ENCODE measurements around the gene ELP4.
"Not testable (repeated sequence)": the region's sequence is repeated elsewhere in the genome, so short reads cannot be mapped to it uniquely, and the experiment has no call there.

The ELP4 gene

GRCh38 chr11:31509429-31510345, at the start of gene ELP4, which contains the start of gene IMMP1L:
Gene ELP4 (plus strand): TSS chr11:31509767. CDS start chr11:31509785, 18 bp downstream.
Gene IMMP1L (minus strand): TSS chr11:31509622. CDS start chr11:31463276, 46,346 bp downstream.
- Mint-ChIP-seq H3K4me1 (peaks cover 31% of the 10 kb centered on the region), H3K36me3 (peaks cover 7% of the 10 kb centered on the region), H3K27ac (peak within 1 kb of the TSS; percentile 89), H3K27me3 (no peaks in the 10 kb centered on the region), H3K9me3 (no peaks in the 10 kb centered on the region), H3K4me3 (peak within 1 kb of the TSS; percentile 92)
- DNase-seq, result peak; percentile 97
- CTCF ChIA-PET, result no interaction called here

- Mint-ChIP-seq H3K36me3 (peaks cover 10% of the 10 kb centered on the region), H3K9me3 (peaks cover 10% of the 10 kb centered on the region), H3K4me3 (no peak overlapping the region), H3K27ac (no peak overlapping the region), H3K4me1 (no peaks in the 10 kb centered on the region), H3K27me3 (no peaks in the 10 kb centered on the region)
- CTCF ChIA-PET, result interaction anchor here (0.6 kb wide), 1 partner anchor 56 kb away, joined by 4 read pairs; no protein-coding TSS in a partner anchor
- no peak for DNase-seq
Observed at GRCh38 chr11:31464436-31464835, 45.1 kb upstream of the ELP4 start.

GRCh38 chr11:31474083-31474482, 35.5 kb upstream of the ELP4 start:
- Mint-ChIP-seq H3K4me3 (no peak overlapping the region), H3K27me3 (no peaks in the 10 kb centered on the region), H3K27ac (no peak overlapping the region), H3K9me3 (no peaks in the 10 kb centered on the region), H3K4me1 (no peaks in the 10 kb centered on the region), H3K36me3 (peaks cover 5% of the 10 kb centered on the region)
- DNase-seq, result no peak
- CTCF ChIA-PET, result no interaction called here

GRCh38 chr11:31477528-31478222, 31.9 kb upstream of the ELP4 start:
- no peaks in the 10 kb centered on the region for H3K27me3 Mint-ChIP-seq
- CTCF ChIA-PET, result interaction anchor here (0.7 kb wide), 2 partner anchors 8 to 529 kb away, joined by 3 to 4 read pairs; no protein-coding TSS in a partner anchor
- no peak for DNase-seq
- H3K36me3 Mint-ChIP-seq, result peaks cover 5% of the 10 kb centered on the region
- no peaks in the 10 kb centered on the region for H3K4me1 Mint-ChIP-seq
- H3K27ac Mint-ChIP-seq, result no peak overlapping the region
- no peaks in the 10 kb centered on the region for H3K9me3 Mint-ChIP-seq
- no peak overlapping the region for H3K4me3 Mint-ChIP-seq

GRCh38 chr11:31478223-31478590, 31.4 kb upstream of the ELP4 start:
- Mint-ChIP-seq H3K27ac (no peak overlapping the region), H3K36me3 (peaks cover 5% of the 10 kb centered on the region), H3K4me1 (no peaks in the 10 kb centered on the region), H3K27me3 (no peaks in the 10 kb centered on the region), H3K9me3 (no peaks in the 10 kb centered on the region), H3K4me3 (no peak overlapping the region)
- CTCF ChIA-PET, result interaction anchor here (0.5 to 0.7 kb wide), 2 partner anchors 44 to 529 kb away, joined by 4 read pairs; no protein-coding TSS in a partner anchor
- DNase-seq, result no peak

- CTCF ChIA-PET, result interaction anchor here (0.5 to 0.6 kb wide), 2 partner anchors 43 to 293 kb away, joined by 4 read pairs; no protein-coding TSS in a partner anchor
- Mint-ChIP-seq H3K9me3 (no peaks in the 10 kb centered on the region), H3K27me3 (no peaks in the 10 kb centered on the region), H3K36me3 (peaks cover 1% of the 10 kb centered on the region), H3K4me1 (no peaks in the 10 kb centered on the region), H3K27ac (no peak overlapping the region), H3K4me3 (no peak overlapping the region)
- no peak for DNase-seq
Observed at GRCh38 chr11:31479066-31479465, 30.5 kb upstream of the ELP4 start.

GRCh38 chr11:31480930-31481329, 28.6 kb upstream of the ELP4 start:
- H3K4me1 Mint-ChIP-seq, result no peaks in the 10 kb centered on the region
- H3K9me3 Mint-ChIP-seq, result no peaks in the 10 kb centered on the region
- H3K36me3 Mint-ChIP-seq, result no peaks in the 10 kb centered on the region
- no peak overlapping the region for H3K4me3 Mint-ChIP-seq
- no peaks in the 10 kb centered on the region for H3K27me3 Mint-ChIP-seq
- H3K27ac Mint-ChIP-seq, result no peak overlapping the region
- CTCF ChIA-PET, result no interaction called here
- DNase-seq, result no peak

GRCh38 chr11:31484497-31484896, 25.1 kb upstream of the ELP4 start:
- no peak for DNase-seq
- H3K27me3 Mint-ChIP-seq, result no peaks in the 10 kb centered on the region
- CTCF ChIA-PET, result interaction anchor here (0.9 kb wide), 1 partner anchor 87 kb away, joined by 3 read pairs; no protein-coding TSS in a partner anchor
- no peak overlapping the region for H3K27ac Mint-ChIP-seq
- no peaks in the 10 kb centered on the region for H3K36me3 Mint-ChIP-seq
- H3K4me1 Mint-ChIP-seq, result no peaks in the 10 kb centered on the region
- no peaks in the 10 kb centered on the region for H3K9me3 Mint-ChIP-seq
- no peak overlapping the region for H3K4me3 Mint-ChIP-seq

- Mint-ChIP-seq H3K36me3 (peaks cover 3% of the 10 kb centered on the region), H3K27me3 (no peaks in the 10 kb centered on the region), H3K9me3 (no peaks in the 10 kb centered on the region), H3K4me1 (no peaks in the 10 kb centered on the region), H3K4me3 (no peak overlapping the region), H3K27ac (no peak overlapping the region)
- CTCF ChIA-PET, result no interaction called here
- no peak for DNase-seq
Observed at GRCh38 chr11:31487848-31488247, 21.7 kb upstream of the ELP4 start.

GRCh38 chr11:31492320-31492913, 17.1 kb upstream of the ELP4 start:
- Mint-ChIP-seq H3K9me3 (peaks cover 6% of the 10 kb centered on the region), H3K36me3 (peaks cover 33% of the 10 kb centered on the region), H3K27me3 (no peaks in the 10 kb centered on the region), H3K27ac (no peak overlapping the region), H3K4me1 (no peaks in the 10 kb centered on the region), H3K4me3 (no peak overlapping the region)
- CTCF ChIA-PET, result interaction anchor here (1.5 kb wide), 1 partner anchor 465 kb away, joined by 4 read pairs; no protein-coding TSS in a partner anchor
- no peak for DNase-seq

GRCh38 chr11:31493235-31493634, 16.3 kb upstream of the ELP4 start:
- Mint-ChIP-seq H3K27ac (no peak overlapping the region), H3K4me3 (no peak overlapping the region), H3K36me3 (peaks cover 36% of the 10 kb centered on the region), H3K4me1 (peaks cover under 1% of the 10 kb centered on the region), H3K27me3 (no peaks in the 10 kb centered on the region), H3K9me3 (peaks cover 6% of the 10 kb centered on the region)
- DNase-seq, result no peak
- CTCF ChIA-PET, result no interaction called here

GRCh38 chr11:31493762-31494161, 15.8 kb upstream of the ELP4 start:
- H3K4me3 Mint-ChIP-seq, DNase-seq, H3K4me1 Mint-ChIP-seq, H3K27me3 Mint-ChIP-seq, H3K9me3 Mint-ChIP-seq, H3K27ac Mint-ChIP-seq, CTCF ChIA-PET: not testable (repeated sequence)
- H3K36me3 Mint-ChIP-seq, result peaks cover 37% of the 10 kb centered on the region

- H3K27me3 Mint-ChIP-seq, result no peaks in the 10 kb centered on the region
- H3K4me3 Mint-ChIP-seq, result no peak overlapping the region
- DNase-seq, result no peak
- CTCF ChIA-PET, result no interaction called here
- peaks cover 19% of the 10 kb centered on the region for H3K36me3 Mint-ChIP-seq
- H3K27ac Mint-ChIP-seq, result no peak overlapping the region
- H3K9me3 Mint-ChIP-seq, result peaks cover 6% of the 10 kb centered on the region
- H3K4me1 Mint-ChIP-seq, result peaks cover 2% of the 10 kb centered on the region
Observed at GRCh38 chr11:31499576-31500178, 9.9 kb upstream of the ELP4 start.

- H3K4me3 Mint-ChIP-seq, result no peak overlapping the region
- no peak overlapping the region for H3K27ac Mint-ChIP-seq
- H3K9me3 Mint-ChIP-seq, result peaks cover 2% of the 10 kb centered on the region
- no peak for DNase-seq
- peaks cover 2% of the 10 kb centered on the region for H3K4me1 Mint-ChIP-seq
- CTCF ChIA-PET, result no interaction called here
- H3K27me3 Mint-ChIP-seq, result no peaks in the 10 kb centered on the region
- peaks cover 16% of the 10 kb centered on the region for H3K36me3 Mint-ChIP-seq
Observed at GRCh38 chr11:31500560-31500959, 9.0 kb upstream of the ELP4 start.

All from activated naive CD4-positive, alpha-beta T cell treated with anti-CD3 and anti-CD28 coated beads, Interleukin-2, amount 10 ng/mL, durations not matched to agents 7 days and 5 days (primary cell).